Measurements from ENCODE around the gene NUMBL. TPM values are rescaled to one million over a fixed set of nuclear protein-coding genes. Genes with fewer than 3 reads are reported as not detected.

Gene NUMBL
- total RNA-seq, 2 experiments from 2014 or later = 4.9 to 8.9 TPM

DNA sequence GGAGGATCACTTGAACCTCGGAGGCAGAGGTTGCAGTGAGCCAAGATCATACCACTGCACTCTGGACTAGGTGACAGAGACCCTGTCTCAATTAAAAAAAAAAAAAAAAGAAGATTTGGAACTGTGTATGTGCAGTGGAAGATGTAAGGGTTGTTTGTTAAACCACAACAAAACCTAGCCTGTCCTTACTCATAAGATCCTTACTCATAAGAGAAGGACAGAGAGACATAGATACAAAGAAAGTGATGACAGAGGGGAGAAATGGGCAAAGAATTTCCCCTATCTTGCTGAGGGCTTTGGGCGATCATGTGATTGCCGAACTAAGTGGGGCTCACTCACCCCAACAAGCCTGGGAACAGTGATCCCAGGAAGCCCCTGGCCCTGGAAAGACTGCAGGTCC lies 34.4 kb upstream of the NUMBL start:
- peaks cover 7% of the 10 kb centered on the region; the same call in 1 of the 2 replicates for H3K36me3 ChIP-seq (ENCODE audit: insufficient read depth, low read length)
- no peaks in the 10 kb centered on the region for H3K9me2 ChIP-seq (ENCODE audit: insufficient read depth, low read length)
- no peaks in the 10 kb centered on the region for H3K9me3 ChIP-seq (ENCODE audit: low read length)
- H3K4me2 ChIP-seq (ENCODE audit: low read length) = no peak overlapping the region
- H3K79me2 ChIP-seq (ENCODE audit: insufficient read depth, low read depth, low read length) = no peaks in the 10 kb centered on the region; the same call in 1 of the 2 replicates
- no peak overlapping the region for H2AFZ ChIP-seq (ENCODE audit: low read length)
- no peak for TF ChIP-seq EZH2phosphoT487 (IDR thresholded peaks at IDR 0.05; ENCODE audit: borderline replicate concordance, low read depth, low read length)
- TF ChIP-seq CTCF (conservative IDR thresholded peaks at IDR 0.05; ENCODE audit: low read length) = no peak
- DNase-seq (ENCODE audit: low spot score) = no peak
- no peaks in the 10 kb centered on the region for H3K4me1 ChIP-seq (ENCODE audit: insufficient read depth, low read length, poor library complexity, severe bottlenecking)
- no TSS peak for BruUV-seq (replicated peaks)
- intact Hi-C loops (cut with micrococcal nuclease; ENCODE audit: unreplicated experiment) = no loop called here
- H3K4me3 ChIP-seq (ENCODE audit: low read depth, low read length, poor library complexity, severe bottlenecking) = no peak overlapping the region
- no peaks in the 10 kb centered on the region for H4K20me1 ChIP-seq (ENCODE audit: insufficient read depth, low read length)
- H3K27ac ChIP-seq (ENCODE audit: low read depth, low read length, poor library complexity, severe bottlenecking) = no peak overlapping the region
- POLR2A ChIA-PET = no interaction called here
- CTCF ChIA-PET (ENCODE audit: unreplicated experiment) = interaction anchor here (1.1 kb wide), 1 partner anchor 11 kb away, joined by 4 read pairs; no protein-coding TSS in a partner anchor

GRCh38 chr19:40724315-40724714 lies 33.9 kb upstream of the NUMBL start:
- no TSS peak for BruUV-seq (replicated peaks)
- H3K4me2 ChIP-seq (ENCODE audit: low read length) = no peak overlapping the region
- TF ChIP-seq EZH2phosphoT487 (IDR thresholded peaks at IDR 0.05; ENCODE audit: borderline replicate concordance, low read depth, low read length) (no peak), CTCF (conservative IDR thresholded peaks at IDR 0.05; ENCODE audit: low read length) (no peak)
- H3K9me2 ChIP-seq (ENCODE audit: insufficient read depth, low read length) = no peaks in the 10 kb centered on the region
- no peak for DNase-seq (ENCODE audit: low spot score)
- peaks cover 7% of the 10 kb centered on the region; the same call in 1 of the 2 replicates for H3K36me3 ChIP-seq (ENCODE audit: insufficient read depth, low read length)
- intact Hi-C loops (cut with micrococcal nuclease; ENCODE audit: unreplicated experiment) = no loop called here
- peaks cover 4% of the 10 kb centered on the region for H3K4me1 ChIP-seq (ENCODE audit: insufficient read depth, low read length, poor library complexity, severe bottlenecking)
- ChIA-PET POLR2A (no interaction called here), CTCF (ENCODE audit: unreplicated experiment) (interaction anchor here (1.1 kb wide), 1 partner anchor 12 kb away, joined by 4 read pairs; no protein-coding TSS in a partner anchor)
- no peaks in the 10 kb centered on the region for H3K9me3 ChIP-seq (ENCODE audit: low read length)
- no peak overlapping the region for H3K27ac ChIP-seq (ENCODE audit: low read depth, low read length, poor library complexity, severe bottlenecking)
- H3K79me2 ChIP-seq (ENCODE audit: insufficient read depth, low read depth, low read length) = no peaks in the 10 kb centered on the region; the same call in 1 of the 2 replicates
- no peak overlapping the region for H3K4me3 ChIP-seq (ENCODE audit: low read depth, low read length, poor library complexity, severe bottlenecking)
- no peaks in the 10 kb centered on the region for H4K20me1 ChIP-seq (ENCODE audit: insufficient read depth, low read length)
- no peak overlapping the region for H2AFZ ChIP-seq (ENCODE audit: low read length)

DNA sequence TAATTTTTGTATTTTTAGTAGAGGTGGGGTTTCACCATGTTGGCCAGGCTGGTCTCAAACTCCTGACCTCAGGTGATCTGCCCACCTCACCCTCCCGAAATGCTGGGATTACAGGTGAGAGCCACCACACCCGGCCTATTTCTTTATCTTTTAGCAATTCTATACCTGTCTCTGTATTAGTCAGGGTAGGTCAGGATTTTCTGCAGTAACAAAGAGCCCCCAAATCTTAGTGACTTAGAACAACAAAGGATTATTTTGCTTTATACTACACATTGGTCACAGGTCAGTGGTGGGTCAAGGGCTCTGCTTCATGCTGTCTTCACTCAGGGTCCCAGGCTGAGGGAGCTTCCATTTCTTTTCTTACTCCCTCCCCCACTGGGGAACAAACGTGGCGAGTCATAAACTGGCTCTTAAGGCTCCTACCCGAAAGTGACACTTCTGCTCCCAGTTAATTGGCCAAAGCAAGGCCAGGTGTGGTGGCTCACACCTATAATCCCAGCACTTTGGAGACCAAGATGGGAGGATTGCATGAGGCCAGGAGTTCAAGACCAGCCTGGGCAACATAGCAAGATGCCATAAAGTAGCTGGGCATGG lies 33.3 kb upstream of the NUMBL start:
- peaks cover 10% of the 10 kb centered on the region for H3K4me1 ChIP-seq (ENCODE audit: insufficient read depth, low read length, poor library complexity, severe bottlenecking)
- intact Hi-C loops (cut with micrococcal nuclease; ENCODE audit: unreplicated experiment) = no loop called here
- no peaks in the 10 kb centered on the region for H4K20me1 ChIP-seq (ENCODE audit: insufficient read depth, low read length)
- POLR2A ChIA-PET = no interaction called here
- H3K4me2 ChIP-seq (ENCODE audit: low read length) = no peak overlapping the region
- DNase-seq (ENCODE audit: low spot score) = no peak
- H3K9me2 ChIP-seq (ENCODE audit: insufficient read depth, low read length) = no peaks in the 10 kb centered on the region
- no peak overlapping the region for H2AFZ ChIP-seq (ENCODE audit: low read length)
- no peak overlapping the region for H3K4me3 ChIP-seq (ENCODE audit: low read depth, low read length, poor library complexity, severe bottlenecking)
- no peaks in the 10 kb centered on the region; the same call in 1 of the 2 replicates for H3K79me2 ChIP-seq (ENCODE audit: insufficient read depth, low read depth, low read length)
- no peak overlapping the region for H3K27ac ChIP-seq (ENCODE audit: low read depth, low read length, poor library complexity, severe bottlenecking)
- no peak for TF ChIP-seq CTCF (conservative IDR thresholded peaks at IDR 0.05; ENCODE audit: low read length)
- no peak for TF ChIP-seq EZH2phosphoT487 (IDR thresholded peaks at IDR 0.05; ENCODE audit: borderline replicate concordance, low read depth, low read length)
- H3K9me3 ChIP-seq (ENCODE audit: low read length) = no peaks in the 10 kb centered on the region
- CTCF ChIA-PET (ENCODE audit: unreplicated experiment) = no interaction called here
- H3K36me3 ChIP-seq (ENCODE audit: insufficient read depth, low read length) = peaks cover 7% of the 10 kb centered on the region; the same call in 1 of the 2 replicates
- no TSS peak for BruUV-seq (replicated peaks)
